ENCODE measurements around the gene TSC1.
A peak's percentile ranks its signal among the peaks of the same experiment; 100 is the strongest.
"Not testable (repeated sequence)": the region's sequence is repeated elsewhere in the genome, so short reads cannot be mapped to it uniquely, and the experiment has no call there.

Gene TSC1

DNA sequence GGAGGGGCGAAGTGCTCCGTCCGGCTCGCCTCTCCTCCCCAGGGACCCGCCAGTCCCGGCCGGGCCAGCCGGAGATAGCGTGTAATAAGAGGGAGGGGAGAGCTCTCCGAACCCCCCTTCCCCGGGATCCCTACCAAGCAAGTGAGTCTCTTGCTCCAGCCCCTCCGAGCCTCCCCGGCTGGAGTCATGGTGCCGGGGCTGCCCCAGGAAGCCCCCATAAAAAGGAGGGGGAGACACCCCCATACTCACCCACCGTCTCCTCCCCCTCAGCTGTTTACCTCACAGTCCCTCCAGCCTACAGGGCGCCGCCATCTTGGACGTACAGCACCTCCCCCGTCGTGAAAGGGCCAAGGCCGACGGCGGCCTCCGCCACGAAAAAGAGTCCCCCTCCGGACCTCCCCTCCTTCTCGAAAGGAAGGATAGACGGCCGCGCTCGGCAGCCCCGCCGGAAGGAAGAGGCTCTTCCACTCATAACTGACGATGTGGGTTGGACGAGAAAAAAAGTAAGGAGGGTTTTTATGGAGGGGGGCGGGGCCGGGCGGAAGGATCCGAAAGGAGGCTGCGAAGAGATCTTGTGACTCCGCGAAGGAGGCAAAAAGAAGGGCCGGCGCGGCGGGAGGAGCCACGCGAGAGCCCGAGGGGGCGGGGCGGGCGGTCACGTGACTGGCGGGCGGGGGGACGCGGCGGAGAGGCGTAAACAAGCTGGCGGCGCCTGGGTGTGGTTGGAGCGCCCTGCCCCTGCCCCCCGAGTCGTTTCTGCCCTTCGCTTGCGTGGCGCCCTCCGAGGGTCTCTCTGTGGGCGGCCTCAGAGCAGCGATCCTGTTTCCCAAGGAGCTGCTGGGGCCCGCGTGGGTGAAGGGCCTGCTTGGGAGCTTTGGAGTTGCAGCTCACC is at the start of gene TSC1:
TSS of gene TSC1 (minus strand) at position 323 of the 892 bp plus-strand sequence. CDS start 15,744 bp downstream, outside the sequence.
- DNase-seq (ENCODE audit: low read depth in 2 of 3, low spot score in 2 of 3), result peak; percentile 93 to 97 (median 94)

DNA sequence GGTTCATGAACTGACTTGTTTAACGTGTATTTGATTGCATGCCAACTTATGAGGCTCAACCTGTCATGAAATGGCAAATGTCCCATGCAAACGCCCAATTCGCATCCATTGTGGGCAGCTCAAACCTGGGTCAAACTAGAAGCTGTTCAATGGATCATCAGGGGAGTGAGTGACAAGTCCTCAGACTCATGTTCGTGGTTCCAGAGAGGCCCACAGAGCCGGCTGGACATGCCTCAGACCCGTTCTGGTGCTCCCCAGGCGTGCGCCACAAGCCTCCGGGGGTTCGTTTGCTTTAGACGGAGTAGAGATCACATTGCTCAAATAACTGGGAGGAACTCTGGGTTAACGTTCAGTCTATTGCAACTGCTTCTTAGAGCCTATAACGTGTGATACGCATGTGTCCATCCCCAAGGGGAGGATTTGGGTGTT is 49.1 kb upstream of the TSC1 start:
- DNase-seq (ENCODE audit: low read depth in 2 of 3, low spot score in 2 of 3), result no peak

DNA sequence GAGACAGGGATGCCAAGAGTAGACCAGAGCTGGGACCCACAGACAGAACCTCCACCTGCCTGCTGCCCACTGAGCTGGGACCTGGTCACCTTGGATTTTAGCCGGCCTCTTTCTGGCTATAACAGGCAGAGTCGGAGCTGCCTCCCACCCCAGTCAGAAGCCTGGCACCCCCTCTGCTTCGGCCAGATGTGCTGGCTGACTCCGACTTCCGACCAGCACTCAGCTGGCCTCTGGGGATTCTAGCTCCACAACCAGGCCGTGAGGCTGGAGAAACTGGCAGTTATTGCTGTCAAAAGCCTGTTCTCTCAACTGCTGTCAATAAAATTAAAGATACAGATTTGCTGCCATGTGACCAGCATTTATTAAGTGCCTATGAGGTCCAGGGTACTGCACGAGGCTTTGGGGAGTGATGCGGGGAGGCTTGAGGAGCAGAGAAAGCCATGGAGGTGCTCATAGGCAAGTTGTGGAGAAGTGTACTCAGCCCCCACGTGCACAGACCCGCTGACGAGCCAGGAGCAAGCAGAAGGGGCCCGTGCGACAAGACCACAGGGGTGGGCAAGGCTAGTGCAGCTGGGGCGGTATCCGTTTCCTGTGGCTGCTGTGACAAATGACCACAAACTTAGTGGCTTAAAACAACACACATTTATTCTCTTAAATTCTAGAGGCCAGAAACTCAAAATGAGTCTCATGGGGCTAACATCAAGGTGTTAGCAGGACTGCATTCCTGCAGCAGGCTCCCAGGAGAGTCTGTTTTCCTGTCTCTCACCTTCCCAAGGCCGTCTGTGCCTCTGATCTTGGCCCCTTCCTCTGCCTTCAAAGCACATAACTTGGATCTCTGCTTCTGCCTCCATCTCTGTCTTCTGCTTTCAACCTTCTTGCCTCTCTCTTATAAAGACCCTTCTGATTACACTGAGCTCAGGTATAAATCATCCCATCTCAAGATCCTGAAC is 47.2 kb upstream of the TSC1 start:
- DNase-seq (ENCODE audit: low read depth in 2 of 3, low spot score in 2 of 3), result no peak

DNA sequence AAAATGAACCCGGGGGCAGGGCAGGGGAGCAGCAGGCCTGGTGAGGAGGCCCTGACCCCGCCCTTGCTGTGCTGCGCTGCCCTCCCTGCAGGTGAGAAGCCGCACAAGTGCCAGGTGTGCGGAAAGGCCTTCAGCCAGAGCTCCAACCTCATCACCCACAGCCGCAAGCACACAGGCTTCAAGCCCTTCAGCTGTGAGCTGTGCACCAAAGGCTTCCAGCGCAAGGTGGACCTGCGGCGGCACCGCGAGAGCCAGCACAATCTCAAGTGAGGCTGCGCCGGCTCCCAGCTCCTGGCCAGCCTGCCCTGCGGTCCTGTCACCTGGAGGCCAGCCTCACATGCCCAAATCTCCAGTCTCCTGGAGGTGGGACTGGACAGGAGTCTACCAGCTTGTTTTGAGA is 46.4 kb upstream of the TSC1 start:
- no peak for DNase-seq (ENCODE audit: low read depth in 2 of 3, low spot score in 2 of 3)

DNA sequence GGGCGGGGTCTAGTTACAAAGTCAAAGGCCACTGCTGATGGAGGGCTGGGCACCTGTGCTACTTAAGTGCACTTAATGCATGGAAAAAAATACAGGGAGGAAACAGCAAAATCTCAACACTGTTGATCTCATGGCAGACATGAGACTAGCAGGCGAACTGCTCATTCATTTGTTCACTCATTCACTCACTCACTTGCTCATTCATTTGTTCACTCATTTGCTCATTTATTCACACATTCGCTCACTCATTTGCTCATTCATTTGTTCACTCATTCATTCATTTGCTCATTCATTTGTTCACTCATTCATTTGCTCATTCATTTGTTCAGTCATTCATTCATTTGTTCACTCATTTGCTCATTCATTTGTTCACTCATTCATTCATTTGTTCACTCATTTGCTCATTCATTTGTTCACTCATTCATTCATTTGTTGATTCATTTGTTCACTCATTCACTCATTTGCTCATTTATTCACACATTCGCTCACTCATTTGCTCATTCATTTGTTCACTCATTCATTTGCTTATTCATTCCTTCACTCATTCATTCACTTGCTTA is 45.7 kb upstream of the TSC1 start:
- DNase-seq (ENCODE audit: low read depth in 2 of 3, low spot score in 2 of 3), result not testable (repeated sequence)

GRCh38 chr9:132989414-132989996 is 45.1 kb upstream of the TSC1 start:
- DNase-seq (ENCODE audit: low read depth in 2 of 3, low spot score in 2 of 3), result no peak

GRCh38 chr9:132989014-132989310 is 44.5 kb upstream of the TSC1 start:
- no peak for DNase-seq (ENCODE audit: low read depth in 2 of 3, low spot score in 2 of 3)

DNA sequence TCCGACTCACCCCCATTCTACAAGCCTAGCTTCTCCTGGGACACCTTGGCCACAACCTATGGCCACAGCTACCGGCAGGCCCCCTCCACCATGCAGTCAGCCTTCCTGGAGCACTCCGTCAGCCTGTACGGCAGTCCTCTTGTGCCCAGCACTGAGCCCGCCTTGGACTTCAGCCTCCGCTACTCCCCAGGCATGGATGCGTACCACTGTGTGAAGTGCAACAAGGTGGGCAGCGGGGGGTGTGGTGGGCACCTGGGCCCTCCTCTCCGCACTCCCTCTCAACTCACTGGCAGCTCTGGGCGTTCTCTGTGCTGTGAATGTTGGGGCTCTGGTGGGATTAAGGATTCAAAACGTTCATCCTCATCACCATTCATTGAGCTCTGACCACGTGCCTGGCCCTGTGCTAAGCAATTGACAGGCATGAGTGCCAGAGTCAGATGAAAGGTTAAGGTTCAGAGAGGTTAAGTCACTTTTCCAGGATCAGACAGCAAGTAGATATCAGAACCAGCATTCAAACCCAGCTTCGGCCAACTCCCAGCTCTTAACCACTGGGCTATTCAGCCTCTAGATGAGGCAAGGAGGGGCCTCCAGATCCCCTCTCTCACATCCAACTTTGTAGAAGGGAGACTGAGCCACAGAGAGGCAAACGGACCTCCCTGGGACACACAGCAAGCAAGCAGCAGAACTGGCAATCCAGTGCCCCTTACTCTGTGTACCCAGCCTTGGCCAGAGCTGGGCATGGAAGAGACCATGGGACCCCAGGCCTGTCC is 44.0 kb upstream of the TSC1 start:
- DNase-seq (ENCODE audit: low read depth in 2 of 3, low spot score in 2 of 3), result no peak

- no peak for DNase-seq (ENCODE audit: low read depth in 2 of 3, low spot score in 2 of 3)
Observed at GRCh38 chr9:132986640-132987620, 42.5 kb upstream of the TSC1 start.

DNA sequence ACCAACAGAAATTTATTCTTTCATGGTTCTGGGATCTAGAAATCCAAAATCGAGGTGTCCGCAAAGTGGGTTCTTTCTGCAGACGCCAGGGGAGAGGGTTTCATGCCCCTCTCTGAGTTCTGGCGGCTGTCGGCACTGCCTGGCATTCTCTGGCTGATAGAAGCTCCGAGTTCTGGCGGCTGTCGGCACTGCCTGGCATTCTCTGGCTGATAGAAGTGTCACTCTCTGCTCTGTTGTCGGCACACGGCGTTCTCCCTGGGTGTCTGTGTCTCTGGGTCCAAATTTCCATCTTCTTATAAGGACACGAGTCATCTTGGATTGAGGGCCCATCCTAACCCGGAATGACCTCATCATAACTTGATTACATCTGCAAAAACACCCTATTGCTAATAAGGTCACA is 41.7 kb upstream of the TSC1 start:
- DNase-seq (ENCODE audit: low read depth in 2 of 3, low spot score in 2 of 3), result no peak

- DNase-seq (ENCODE audit: low read depth in 2 of 3, low spot score in 2 of 3), result no peak
Observed at GRCh38 chr9:132985489-132985888, 41.1 kb upstream of the TSC1 start.

- no peak for DNase-seq (ENCODE audit: low read depth in 2 of 3, low spot score in 2 of 3)
Observed at GRCh38 chr9:132985071-132985350, 40.6 kb upstream of the TSC1 start.

GRCh38 chr9:132984202-132985070 is 40.0 kb upstream of the TSC1 start:
- no peak for DNase-seq (ENCODE audit: low read depth in 2 of 3, low spot score in 2 of 3)

GRCh38 chr9:132983491-132984201 is 39.2 kb upstream of the TSC1 start:
- DNase-seq (ENCODE audit: low read depth in 2 of 3, low spot score in 2 of 3), result no peak

DNA sequence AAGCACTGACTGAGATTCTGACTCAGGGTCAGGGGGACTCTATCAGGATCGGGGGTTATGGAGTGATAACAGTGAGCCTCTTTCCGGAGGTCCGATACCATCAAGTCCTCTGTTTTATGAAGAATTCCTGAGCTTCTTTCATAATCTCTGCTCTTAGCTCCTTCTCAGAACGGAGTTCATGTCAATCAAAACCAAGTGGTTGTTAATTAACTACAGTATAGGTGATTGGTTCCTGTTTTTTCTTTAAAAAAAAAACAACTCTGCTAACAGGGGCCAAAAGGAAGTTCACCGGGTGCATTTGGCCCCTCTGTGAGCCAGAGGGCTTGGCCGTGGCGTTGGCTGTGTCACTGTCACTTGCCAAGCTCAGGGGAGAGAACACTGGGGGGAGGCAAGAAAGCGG is 38.0 kb upstream of the TSC1 start:
- DNase-seq (ENCODE audit: low read depth in 2 of 3, low spot score in 2 of 3), result no peak

DNA sequence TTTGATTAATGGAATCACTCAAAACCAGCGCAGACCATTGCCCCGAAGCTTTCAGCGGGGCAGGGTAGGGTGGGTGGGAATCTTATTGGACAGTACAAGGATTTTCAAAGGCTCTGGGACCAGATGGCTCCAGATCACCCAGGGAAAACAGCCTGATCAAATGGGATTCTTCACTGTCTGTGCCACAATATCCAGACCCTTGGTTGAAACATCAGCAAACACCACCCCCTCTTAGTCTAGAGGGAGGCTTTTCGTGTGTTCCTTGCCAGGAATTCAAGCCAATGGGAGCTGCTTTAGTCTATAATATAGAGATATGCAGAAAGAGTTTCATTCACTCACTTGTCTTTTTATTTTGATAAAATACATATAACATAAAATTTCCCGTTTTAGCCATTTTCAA is 35.7 kb upstream of the TSC1 start:
- DNase-seq (ENCODE audit: low read depth in 2 of 3, low spot score in 2 of 3), result no peak

- no peak for DNase-seq (ENCODE audit: low read depth in 2 of 3, low spot score in 2 of 3)
Observed at GRCh38 chr9:132978451-132979131, 34.2 kb upstream of the TSC1 start, which contains the start of gene GFI1B. TSS of gene GFI1B (plus strand) at chr9:132978694. CDS start at chr9:132986679, 7,985 bp downstream.

Measured in activated CD8-positive, alpha-beta memory T cell treated with anti-CD3 and anti-CD28 coated beads for 48 hours (primary cell).